DMS153 treated with DMSO at 0.1 percent for 48 hours (cell line): ENCODE measurements around the gene GH2.

ENCODE experiments used
- DNase-seq: peaks from one replicate; lab custom pipeline; 2025; ENCODE audit not compliant: unreplicated experiment; lab: John Stamatoyannopoulos, UW

GH2 gene

DNA sequence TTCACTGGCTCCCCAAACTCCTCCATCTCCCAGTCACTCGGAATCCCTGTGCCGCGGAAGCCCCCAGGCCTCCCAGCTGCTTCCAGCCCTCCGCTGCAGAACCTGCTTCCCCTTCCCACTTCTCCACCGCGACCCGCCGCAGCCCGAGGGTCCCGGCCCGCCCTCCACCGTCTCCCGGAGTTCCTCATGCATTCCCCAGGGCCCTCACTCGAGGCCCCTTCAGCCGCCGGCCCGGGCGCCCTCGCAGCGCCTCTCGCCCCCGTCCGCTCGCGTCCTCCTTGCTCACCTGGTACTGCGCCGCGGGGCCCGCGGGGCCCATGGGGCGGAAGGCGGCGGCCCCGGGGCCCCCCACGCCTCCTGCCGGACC, 39.6 kb downstream of the GH2 start:
- DNase-seq: no peak

GRCh38 chr17:63841350-63842172, 40.2 kb downstream of the GH2 start:
- DNase-seq: no peak

GRCh38 chr17:63840591-63841349, 41.0 kb downstream of the GH2 start:
- DNase-seq: no peak

DNA sequence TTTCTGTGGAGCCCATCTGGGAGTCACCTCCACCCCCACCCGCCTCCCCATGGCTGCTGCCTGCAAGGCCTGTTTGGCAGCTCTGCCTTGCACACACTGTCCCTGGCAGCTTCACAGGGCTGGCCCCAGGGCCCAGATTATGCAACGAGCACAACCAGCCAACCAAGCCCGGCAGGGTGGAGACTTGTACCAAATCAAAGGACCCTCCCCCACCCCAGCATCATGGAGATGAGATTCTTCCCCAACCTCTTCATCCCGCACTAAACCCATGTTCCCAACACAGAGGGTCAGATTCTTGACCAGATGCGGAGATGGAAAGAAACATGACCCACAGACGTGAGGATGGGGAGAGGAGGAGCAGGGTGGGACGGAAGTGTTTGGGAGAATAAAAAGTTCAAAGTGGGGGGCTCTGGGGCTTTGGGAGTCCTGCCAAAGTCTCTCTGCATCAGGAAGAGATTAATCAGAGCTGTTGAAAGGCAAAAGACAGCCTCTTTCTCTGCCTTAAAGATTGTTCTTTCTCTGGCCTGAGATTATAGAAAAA, 43.0 kb downstream of the GH2 start:
- DNase-seq: no peak

DNA sequence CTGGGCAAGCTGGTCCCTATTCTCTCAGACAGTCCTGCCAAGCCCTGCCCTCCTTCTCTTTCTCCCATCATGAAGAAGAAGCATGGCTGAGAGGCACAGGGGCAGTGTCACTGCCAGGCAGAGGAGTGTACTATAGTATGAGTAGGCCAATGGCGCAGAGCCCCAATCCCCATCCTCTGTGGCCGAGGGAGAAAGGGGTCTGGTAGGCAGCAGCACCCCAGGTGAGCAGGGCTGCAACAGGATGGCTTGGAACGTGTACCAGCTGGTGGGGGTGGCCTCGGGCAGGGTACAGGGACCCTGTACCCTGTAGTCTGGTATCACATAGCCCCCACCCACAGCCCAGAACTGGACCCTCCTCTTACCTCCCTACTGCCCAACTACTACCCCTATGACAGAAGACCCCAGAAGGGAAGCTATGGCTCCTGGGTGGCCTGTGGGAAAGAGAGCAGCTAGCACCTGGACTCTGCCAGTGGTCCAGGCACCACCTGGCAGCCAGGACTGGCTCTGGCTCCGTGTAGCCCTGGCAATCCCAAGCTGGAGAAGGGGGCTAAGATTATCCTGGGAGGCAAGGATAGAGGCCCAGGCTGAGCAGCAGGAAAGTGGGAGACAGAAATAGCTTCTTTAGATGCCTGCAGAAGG, 43.7 kb downstream of the GH2 start:
- no peak for DNase-seq

GRCh38 chr17:63837480-63837879, 44.3 kb downstream of the GH2 start:
- DNase-seq: no peak

DNA sequence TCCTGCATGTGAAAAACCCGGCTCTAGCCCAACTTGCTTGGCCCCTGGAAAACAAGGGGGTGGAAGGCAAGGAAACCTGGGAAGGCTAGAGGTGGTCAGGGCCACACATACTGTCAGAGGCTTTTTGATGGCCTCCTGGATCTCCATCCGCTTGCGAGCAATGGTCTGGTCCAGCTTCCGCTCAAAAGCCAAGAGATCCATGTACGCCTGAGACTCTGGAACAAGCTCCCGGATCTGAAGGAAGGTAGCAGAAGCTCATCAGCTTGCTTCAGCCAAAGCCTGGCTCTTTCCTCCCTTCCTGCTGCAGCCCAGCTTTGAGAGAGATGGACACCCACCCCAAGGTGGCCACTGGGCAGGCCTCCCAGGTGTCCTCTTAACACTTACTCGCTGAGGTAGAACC, 44.9 kb downstream of the GH2 start:
- no peak for DNase-seq

GRCh38 chr17:63835167-63835720, 46.5 kb downstream of the GH2 start:
- no peak for DNase-seq

DNA sequence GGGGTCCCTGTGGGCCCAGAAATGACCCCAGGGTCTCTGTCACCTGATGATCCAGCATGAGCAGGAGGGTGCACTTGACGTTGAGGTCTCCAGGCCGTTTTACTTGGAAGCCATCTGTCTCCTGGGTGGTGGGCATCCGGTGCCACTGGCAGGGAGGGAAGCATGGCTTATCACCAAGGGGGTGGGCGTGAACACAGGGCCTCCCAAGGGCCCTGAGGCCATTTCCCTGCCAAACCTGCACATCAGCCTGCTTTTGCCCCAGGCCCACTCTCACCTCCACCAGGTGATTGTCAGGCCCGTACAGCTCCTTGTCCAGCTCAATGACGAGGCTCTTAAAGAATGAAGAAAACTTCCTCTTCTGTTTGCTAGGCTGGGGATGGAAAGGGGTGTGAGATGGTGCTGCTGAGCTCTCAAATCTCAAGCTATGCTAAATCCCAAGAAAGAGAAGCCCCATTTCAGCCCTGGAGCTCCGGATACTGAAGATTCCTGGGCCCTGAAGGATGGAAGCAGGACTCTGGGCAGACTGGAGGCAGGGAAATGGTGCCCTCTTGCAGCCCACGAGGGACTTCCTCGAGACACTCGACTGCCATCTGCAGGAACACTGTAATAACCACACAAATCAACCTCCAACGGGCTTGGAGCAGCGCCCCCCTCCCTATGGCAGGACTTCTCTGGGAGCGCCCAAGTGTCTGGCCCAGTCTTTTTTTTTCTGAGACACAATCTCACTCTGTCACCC, 47.1 kb downstream of the GH2 start:
- DNase-seq: no peak

GRCh38 chr17:63833741-63834373, 47.9 kb downstream of the GH2 start:
- no peak for DNase-seq

DNA sequence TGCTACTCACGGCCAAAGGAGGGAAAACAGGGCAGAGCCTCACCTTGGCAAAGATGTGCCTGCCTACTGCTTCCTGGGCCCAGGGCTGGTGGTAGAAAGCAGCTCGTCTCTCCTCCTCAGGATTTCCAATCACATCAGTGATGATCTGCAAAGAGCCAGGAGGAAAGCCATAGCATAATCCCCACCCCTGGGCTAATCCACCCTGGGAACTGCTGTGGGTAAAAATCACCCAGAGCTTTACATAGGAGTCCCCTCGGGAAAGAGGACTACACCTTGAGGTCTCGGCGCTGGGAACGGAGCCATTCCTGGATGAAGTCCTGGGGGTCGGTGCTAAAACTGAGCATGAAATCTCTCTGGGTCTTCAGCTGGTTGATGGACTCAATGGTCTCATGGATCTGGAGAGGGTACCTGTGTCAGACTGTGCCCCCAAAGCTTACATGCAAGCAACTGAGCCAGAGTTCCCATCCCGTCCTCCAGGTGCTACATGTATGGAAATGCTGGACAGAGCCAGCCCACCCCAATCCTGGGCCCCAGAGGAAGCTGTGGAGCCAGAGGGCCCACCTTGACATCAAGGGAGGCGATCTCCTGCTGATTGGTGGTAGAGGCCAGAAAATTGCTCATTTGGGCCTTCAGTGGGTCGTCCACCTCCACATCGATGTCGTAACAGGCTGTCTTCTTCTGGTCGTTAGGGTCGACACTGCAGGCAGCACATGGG, 48.6 kb downstream of the GH2 start:
- no peak for DNase-seq

DNA sequence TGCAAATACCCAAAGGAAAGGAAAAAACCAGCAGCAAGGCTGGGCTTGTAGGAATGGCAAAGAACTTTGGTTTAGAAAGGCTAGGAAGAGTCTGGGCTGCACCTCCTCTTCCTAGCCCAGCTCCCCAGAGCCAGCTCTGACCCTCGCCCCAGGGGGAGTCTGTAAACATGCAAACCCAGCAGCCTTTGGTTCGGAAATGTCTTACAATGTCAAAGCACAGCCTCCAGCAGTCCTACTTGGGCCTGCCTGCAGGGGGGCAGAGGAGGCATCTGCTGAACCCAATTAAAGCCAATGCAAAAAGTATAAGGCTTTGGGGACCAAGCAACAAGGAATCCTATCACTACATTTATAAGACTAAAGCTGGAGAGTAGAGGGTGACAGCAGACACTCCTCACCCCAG, 49.3 kb downstream of the GH2 start:
- DNase-seq: no peak

DNA sequence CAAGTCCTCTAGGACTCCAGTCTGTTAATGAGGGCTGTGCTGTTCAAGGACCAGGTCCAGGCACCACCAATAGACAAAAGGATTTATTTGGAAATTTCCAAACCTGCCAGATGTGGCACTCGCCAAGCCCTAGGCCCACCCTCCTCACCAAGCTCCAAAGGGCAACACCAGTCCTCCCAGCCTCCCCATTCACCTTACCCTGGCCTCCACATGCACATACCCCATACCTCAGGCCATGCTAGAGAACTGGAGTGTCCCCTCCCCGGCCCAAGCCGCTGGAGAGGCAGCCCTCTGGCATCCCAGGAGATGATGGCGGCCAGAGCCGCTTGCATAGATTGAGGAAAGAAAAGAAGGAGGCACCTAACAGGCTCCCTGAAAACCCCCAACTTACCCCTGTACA, 49.7 kb downstream of the GH2 start:
- no peak for DNase-seq

DNA sequence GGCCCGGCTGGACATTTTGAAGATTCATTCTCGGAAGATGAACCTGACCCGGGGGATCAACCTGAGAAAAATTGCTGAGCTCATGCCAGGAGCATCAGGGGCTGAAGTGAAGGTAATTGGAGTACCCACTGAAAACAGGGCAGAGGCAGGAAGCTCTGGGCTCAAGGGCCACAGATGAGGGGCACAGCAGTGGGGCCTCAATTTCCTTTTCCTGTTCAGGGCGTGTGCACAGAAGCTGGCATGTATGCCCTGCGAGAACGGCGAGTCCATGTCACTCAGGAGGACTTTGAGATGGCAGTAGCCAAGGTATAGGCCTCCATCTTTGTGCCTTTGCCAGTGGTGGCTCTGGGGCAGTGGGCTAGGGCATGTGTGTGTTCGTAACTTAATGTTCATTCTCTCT, 50.2 kb downstream of the GH2 start:
- no peak for DNase-seq

DNA sequence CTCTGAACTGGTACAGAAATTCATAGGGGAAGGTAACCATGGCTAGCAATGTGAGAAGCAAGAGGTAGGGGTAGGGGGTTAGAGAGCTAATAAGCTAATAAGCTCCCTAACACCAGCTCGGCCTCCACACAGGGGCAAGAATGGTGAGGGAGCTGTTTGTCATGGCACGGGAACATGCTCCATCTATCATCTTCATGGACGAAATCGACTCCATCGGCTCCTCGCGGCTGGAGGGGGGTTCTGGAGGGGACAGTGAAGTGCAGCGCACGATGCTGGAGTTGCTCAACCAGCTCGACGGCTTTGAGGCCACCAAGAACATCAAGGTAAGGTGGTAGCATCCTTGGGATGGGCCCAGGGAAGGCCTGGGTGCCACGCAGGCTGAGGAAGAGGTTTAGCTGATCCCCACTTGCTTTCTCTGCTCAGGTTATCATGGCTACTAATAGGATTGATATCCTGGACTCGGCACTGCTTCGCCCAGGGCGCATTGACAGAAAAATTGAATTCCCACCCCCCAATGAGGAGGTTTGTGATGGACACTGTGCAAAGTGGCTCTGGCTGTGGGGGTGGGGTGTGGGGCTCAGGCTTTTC, 50.7 kb downstream of the GH2 start:
- no peak for DNase-seq

DNA sequence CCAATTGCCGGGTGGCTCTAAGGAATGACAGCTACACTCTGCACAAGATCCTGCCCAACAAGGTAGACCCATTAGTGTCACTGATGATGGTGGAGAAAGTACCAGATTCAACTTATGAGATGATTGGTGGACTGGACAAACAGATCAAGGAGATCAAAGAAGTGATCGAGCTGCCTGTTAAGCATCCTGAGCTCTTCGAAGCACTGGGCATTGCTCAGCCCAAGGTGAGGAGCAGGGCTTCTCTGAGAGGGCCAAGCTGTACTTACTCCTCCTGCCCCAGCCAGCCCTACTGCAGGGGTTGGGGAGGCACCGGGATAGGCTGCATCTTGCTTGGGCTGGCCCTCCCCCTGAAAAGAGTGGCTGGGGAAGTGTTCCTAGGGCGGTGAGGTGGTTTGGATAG, 51.5 kb downstream of the GH2 start:
- DNase-seq: no peak
